ENCODE results near the gene SUMO4. TPM values are rescaled to one million over a fixed set of nuclear protein-coding genes. Genes with fewer than 3 reads are reported as not detected.

SUMO4 gene
- total RNA-seq, 4 donors from 2014 or later: 0.58 to 2.1 (median 1.0) TPM

GRCh38 chr6:149372062-149372461 is 28.0 kb upstream of the SUMO4 start:
- H3K4me3 ChIP-seq: no peak overlapping the region
- H3K27ac ChIP-seq (replicated peaks in 1 of 4): no peak overlapping the region
- H3K4me1 ChIP-seq: peaks cover 0 to 34% (median 25%) of the 10 kb centered on the region in 4 donors
- WGBS: 74% methylated on average over 2 of the region's 2 CpGs
- no peaks in the 10 kb centered on the region for H3K27me3 ChIP-seq
- no peaks in the 10 kb centered on the region for H3K9me3 ChIP-seq
- no peak for TF ChIP-seq POLR2A (IDR thresholded peaks at IDR 0.05; ENCODE audit: low read depth)
- TF ChIP-seq POLR2AphosphoS5 (IDR thresholded peaks at IDR 0.05): no peak
- TF ChIP-seq CTCF (IDR thresholded peaks at IDR 0.05): no peak
- TF ChIP-seq EP300 (IDR thresholded peaks at IDR 0.05): no peak
- peaks cover 0 to 9% (median 3%) of the 10 kb centered on the region in 4 donors for H3K36me3 ChIP-seq
- intact Hi-C loops (cut with DNase I): no loop called here
- no peak for DNase-seq (ENCODE audit: extremely low spot score)

DNA sequence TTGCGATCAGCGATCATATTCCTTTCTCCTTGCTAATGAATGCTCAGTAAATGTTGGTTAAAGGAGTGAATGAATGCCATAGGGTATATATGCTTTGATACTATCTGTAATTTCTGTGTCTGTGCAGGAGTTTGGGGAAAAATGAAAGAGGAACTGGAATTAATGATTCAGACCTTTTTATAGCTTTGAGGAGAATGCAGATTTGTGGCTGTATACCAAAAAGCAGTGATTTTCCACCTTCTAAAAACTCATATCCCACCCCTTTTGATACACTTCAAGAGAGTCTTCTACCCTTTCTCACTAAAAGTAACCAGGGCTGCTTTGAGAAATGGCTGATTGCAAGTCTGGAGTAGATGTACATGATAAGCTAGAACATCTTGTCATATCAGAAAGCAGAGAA is 26.6 kb upstream of the SUMO4 start:
- peaks cover 1 to 16% (median 8%) of the 10 kb centered on the region in 4 donors for H3K36me3 ChIP-seq
- peaks cover 0 to 22% (median 16%) of the 10 kb centered on the region in 4 donors for H3K4me1 ChIP-seq
- no peak overlapping the region for H3K27ac ChIP-seq (replicated peaks in 1 of 4)
- WGBS: 98% methylated on average over 2 of the region's 2 CpGs
- H3K4me3 ChIP-seq: no peak overlapping the region
- no peak for TF ChIP-seq CTCF (IDR thresholded peaks at IDR 0.05)
- no peak for TF ChIP-seq EP300 (IDR thresholded peaks at IDR 0.05)
- TF ChIP-seq POLR2AphosphoS5 (IDR thresholded peaks at IDR 0.05): no peak
- no peak for TF ChIP-seq POLR2A (IDR thresholded peaks at IDR 0.05; ENCODE audit: low read depth)
- no peak for DNase-seq (ENCODE audit: extremely low spot score)
- no peaks in the 10 kb centered on the region for H3K27me3 ChIP-seq
- intact Hi-C loops (cut with DNase I): no loop called here
- no peaks in the 10 kb centered on the region for H3K9me3 ChIP-seq

DNA sequence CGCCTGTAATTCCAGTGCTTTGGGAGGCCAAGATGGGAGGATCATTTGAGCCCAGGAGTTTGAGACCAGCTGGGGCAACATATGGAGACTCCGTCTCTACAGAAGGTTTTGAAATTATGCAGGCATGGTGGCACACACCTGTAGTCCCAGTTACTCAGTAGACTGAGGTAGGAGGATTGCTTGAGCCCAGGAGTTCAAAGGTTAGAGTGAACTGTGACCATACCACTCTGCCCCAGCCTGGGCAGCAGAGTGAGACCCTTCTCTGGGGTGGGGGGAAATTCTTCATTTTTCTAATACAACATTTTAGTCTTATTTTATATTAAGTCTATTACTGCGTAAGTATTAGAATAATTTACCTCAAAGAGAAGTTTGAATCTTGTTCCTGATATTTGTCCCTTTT is 20.1 kb upstream of the SUMO4 start:
- TF ChIP-seq POLR2A (IDR thresholded peaks at IDR 0.05; ENCODE audit: low read depth) (no peak), POLR2AphosphoS5 (IDR thresholded peaks at IDR 0.05) (no peak), EP300 (IDR thresholded peaks at IDR 0.05) (no peak), CTCF (IDR thresholded peaks at IDR 0.05) (no peak)
- Histone ChIP-seq H3K4me1 (peaks cover 0 to 13% (median 5%) of the 10 kb centered on the region in 4 donors), H3K4me3 (no peak overlapping the region), H3K27me3 (no peaks in the 10 kb centered on the region), H3K9me3 (no peaks in the 10 kb centered on the region), H3K36me3 (peaks cover 15 to 46% (median 29%) of the 10 kb centered on the region in 4 donors), H3K27ac (replicated peaks in 1 of 4) (no peak overlapping the region)
- no peak for DNase-seq (ENCODE audit: extremely low spot score)
- 92% methylated on average over 3 of the region's 3 CpGs for WGBS
- intact Hi-C loops (cut with DNase I): no loop called here

DNA sequence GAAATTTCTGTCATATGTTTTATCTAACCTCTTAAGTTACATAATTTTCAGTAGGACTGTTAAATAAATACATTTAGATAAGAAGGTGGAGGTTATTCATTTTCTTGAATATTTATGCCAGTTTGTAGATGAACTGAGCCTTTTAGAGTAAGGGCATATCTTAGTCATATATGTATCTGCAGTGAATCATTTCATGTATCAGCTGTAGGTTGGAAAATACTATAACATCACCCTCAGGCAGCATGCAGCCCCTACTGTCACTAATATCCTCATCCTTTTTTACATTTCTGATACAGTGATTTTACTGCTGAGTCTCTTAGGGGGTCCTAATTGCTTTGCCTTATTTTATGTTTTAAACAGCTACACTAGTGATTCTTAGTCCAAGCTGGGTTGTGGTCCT is 19.5 kb upstream of the SUMO4 start:
- Histone ChIP-seq H3K27ac (replicated peaks in 1 of 4) (no peak overlapping the region), H3K27me3 (no peaks in the 10 kb centered on the region), H3K4me1 (peaks cover 0 to 10% (median 5%) of the 10 kb centered on the region in 4 donors), H3K9me3 (no peaks in the 10 kb centered on the region), H3K36me3 (peaks cover 15 to 46% (median 29%) of the 10 kb centered on the region in 4 donors), H3K4me3 (no peak overlapping the region)
- intact Hi-C loops (cut with DNase I): no loop called here
- no peak for DNase-seq (ENCODE audit: extremely low spot score)
- TF ChIP-seq EP300 (IDR thresholded peaks at IDR 0.05) (no peak), POLR2AphosphoS5 (IDR thresholded peaks at IDR 0.05) (no peak), POLR2A (IDR thresholded peaks at IDR 0.05; ENCODE audit: low read depth) (no peak), CTCF (IDR thresholded peaks at IDR 0.05) (no peak)

- 88% methylated on average over 3 of the region's 4 CpGs for WGBS
- intact Hi-C loops (cut with DNase I): no loop called here
- peaks cover 15 to 41% (median 25%) of the 10 kb centered on the region in 4 donors for H3K36me3 ChIP-seq
- DNase-seq (ENCODE audit: extremely low spot score): no peak
- no peaks in the 10 kb centered on the region for H3K9me3 ChIP-seq
- H3K27me3 ChIP-seq: no peaks in the 10 kb centered on the region
- TF ChIP-seq POLR2AphosphoS5 (IDR thresholded peaks at IDR 0.05) (no peak), POLR2A (IDR thresholded peaks at IDR 0.05; ENCODE audit: low read depth) (no peak), EP300 (IDR thresholded peaks at IDR 0.05) (no peak), CTCF (IDR thresholded peaks at IDR 0.05) (no peak)
- H3K4me1 ChIP-seq: peaks cover 0 to 13% (median 10%) of the 10 kb centered on the region in 4 donors
- no peak overlapping the region for H3K27ac ChIP-seq (replicated peaks in 1 of 4)
- no peak overlapping the region for H3K4me3 ChIP-seq
Measured at GRCh38 chr6:149383371-149383770, 16.7 kb upstream of the SUMO4 start.
